Fibroblast of peridontal ligament (primary cell): ENCODE measurements around the gene ZFR.

Source experiments
- DNase-seq: peaks from one replicate; pipeline ENCODE4 v3.0.0-alpha.2; 2010; ENCODE audit errors: extremely low read depth

Gene ZFR

GRCh38 chr5:32444431-32445286 is at the start of gene ZFR:
ZFR (minus strand) TSS chr5:32444740; CDS start chr5:32444658, 82 bp downstream.
- peak; percentile 79 for DNase-seq

- no peak for DNase-seq
These were observed 46.5 kb upstream of the ZFR start for GRCh38 chr5:32490972-32491557.

- peak; percentile 96 for DNase-seq
These were observed 45.4 kb upstream of the ZFR start for GRCh38 chr5:32489791-32490562.

- no peak for DNase-seq
These were observed 42.9 kb upstream of the ZFR start for GRCh38 chr5:32487424-32487823.

- no peak for DNase-seq
These were observed 42.5 kb upstream of the ZFR start for GRCh38 chr5:32487008-32487407.

- DNase-seq: no peak
These were observed 37.7 kb upstream of the ZFR start for GRCh38 chr5:32482193-32482592.

- no peak for DNase-seq
These were observed 34.6 kb upstream of the ZFR start for GRCh38 chr5:32479096-32479495.

- DNase-seq: no peak
These were observed 32.4 kb upstream of the ZFR start for GRCh38 chr5:32476891-32477290.

- no peak for DNase-seq
These were observed 31.0 kb upstream of the ZFR start for GRCh38 chr5:32475334-32476097.

GRCh38 chr5:32474209-32474854 is 29.8 kb upstream of the ZFR start:
- DNase-seq: no peak

GRCh38 chr5:32473072-32473471 is 28.5 kb upstream of the ZFR start:
- DNase-seq: no peak

GRCh38 chr5:32471784-32472183 is 27.2 kb upstream of the ZFR start:
- no peak for DNase-seq

- DNase-seq: no peak
These were observed 20.5 kb upstream of the ZFR start for GRCh38 chr5:32465076-32465475.

- no peak for DNase-seq
These were observed 18.1 kb upstream of the ZFR start for GRCh38 chr5:32462618-32463017.

GRCh38 chr5:32461441-32462120 is 17.0 kb upstream of the ZFR start:
- DNase-seq: no peak

- no peak for DNase-seq
These were observed 16.2 kb upstream of the ZFR start for GRCh38 chr5:32460702-32461101.

- no peak for DNase-seq
These were observed 14.4 kb upstream of the ZFR start for GRCh38 chr5:32458880-32459495.

GRCh38 chr5:32455311-32455710 is 10.8 kb upstream of the ZFR start:
- no peak for DNase-seq

- DNase-seq: no peak
These were observed 10.3 kb upstream of the ZFR start for GRCh38 chr5:32454821-32455220.

GRCh38 chr5:32453916-32454315 is 9.4 kb upstream of the ZFR start:
- DNase-seq: no peak
